HepG2 (cell line): ENCODE data around the gene NIP7. TPM values are rescaled to one million over a fixed set of nuclear protein-coding genes. Genes with fewer than 3 reads are reported as not detected.
A peak's percentile ranks its signal among the peaks of the same experiment; 100 is the strongest.

Source experiments
- CBX1 ChIP-seq: IDR thresholded peaks from one replicate; pipeline ENCODE4 v1.6.1; 2016; ENCODE audit warnings: antibody characterized with exemption, low read depth
- FOXK2 ChIP-seq: fragments of 450-650 bp; IDR thresholded peaks from 2 replicates; pipeline ENCODE4 v1.6.1; 2016
- HOXA3 ChIP-seq: sonication (generic); formaldehyde crosslinking; IDR thresholded peaks from 2 replicates; pipeline ENCODE4 v1.5.0; 2020; ENCODE audit warnings: missing genetic modification reagents
- JUN ChIP-seq: sonication (generic); formaldehyde crosslinking; IDR thresholded peaks from 2 replicates; pipeline ENCODE4 v1.4.0; 2020; ENCODE audit warnings: mild to moderate bottlenecking, missing genetic modification reagents
- MEIS2 ChIP-seq: sonication (generic); formaldehyde crosslinking; IDR thresholded peaks from 2 replicates; pipeline ENCODE4 v1.9.0; 2021; ENCODE audit warnings: mild to moderate bottlenecking, missing genetic modification reagents
- PAF1 ChIP-seq: IDR thresholded peaks from 2 replicates; pipeline ENCODE4 v1.6.1; 2016; ENCODE audit warnings: missing genetic modification reagents, missing compliant biosample characterization
- ZNF615 ChIP-seq: sonication (generic); formaldehyde crosslinking; IDR thresholded peaks from 2 replicates; pipeline ENCODE4 v1.5.0; 2020; ENCODE audit warnings: mild to moderate bottlenecking, missing genetic modification reagents, borderline replicate concordance
- ZNF790 ChIP-seq: sonication (generic); formaldehyde crosslinking; IDR thresholded peaks from 2 replicates; pipeline ENCODE4 v1.8.0; 2022; ENCODE audit warnings: missing genetic modification reagents, mild to moderate bottlenecking, borderline replicate concordance
- ZSCAN20 ChIP-seq: sonication (generic); formaldehyde crosslinking; IDR thresholded peaks from 2 replicates; pipeline ENCODE4 v1.4.0; 2020; ENCODE audit warnings: missing genetic modification reagents, mild to moderate bottlenecking, borderline replicate concordance
- polyA plus RNA-seq, 8 experiments: library from polyadenylated mRNA; depleted of rRNA in 3 of 8; stranded (reverse) in 7 of 8; unstranded in 1 of 8; fragments of >200 nt; fragmentation: Illumina TruSeq in 4 of 8; extraction: Trizol in 4 of 8; gene quantifications; 2 replicates each; pipeline versions ENCODE4 v1.2.1 to v1.2.3, GENCODE V29; 2011 to 2016; ENCODE audit warnings: low read depth in 4 of 8, missing spikeins in 1 of 8, mixed read lengths in 1 of 8; ENCODE audit not compliant: insufficient read depth in 1 of 8
- total RNA-seq, 5 experiments: library from RNA; depleted of rRNA; stranded (reverse); fragments of >200 nt; fragmentation: Illumina TruSeq; extraction: Trizol; gene quantifications; 2 replicates each; pipeline ENCODE4 v1.2.3, GENCODE V29; 2016; ENCODE audit warnings: low read depth in 1 of 5
- TF ChIP-seq, protein P1 (sequence below): sonication (generic); formaldehyde crosslinking; IDR thresholded peaks from 2 replicates; pipeline ENCODE4 v1.9.0; 2022; ENCODE audit warnings: low read depth, missing genetic modification reagents
- TF ChIP-seq, protein P2 (sequence below): IDR thresholded peaks from 2 replicates; pipeline ENCODE4 v1.6.1; 2012; ENCODE audit warnings: low read length, improper control_type of control experiment
- TF ChIP-seq, protein P3 (sequence below): sonication (generic); formaldehyde crosslinking; IDR thresholded peaks from 2 replicates; pipeline ENCODE4 v1.4.0; 2020; ENCODE audit warnings: mild to moderate bottlenecking, missing genetic modification reagents
- TF ChIP-seq, protein P4 (sequence below): IDR thresholded peaks from 2 replicates; pipeline ENCODE4 v1.6.1; 2016; ENCODE audit warnings: missing biosample characterization, missing genetic modification reagents, low read depth

The NIP7 gene
- total and polyA plus RNA-seq, 2 of the 13 experiments (the other 11 are each of a cell fraction or from before 2014, with no cell fraction given), result 15.3 to 114 TPM

- TF ChIP-seq, protein P1, sequence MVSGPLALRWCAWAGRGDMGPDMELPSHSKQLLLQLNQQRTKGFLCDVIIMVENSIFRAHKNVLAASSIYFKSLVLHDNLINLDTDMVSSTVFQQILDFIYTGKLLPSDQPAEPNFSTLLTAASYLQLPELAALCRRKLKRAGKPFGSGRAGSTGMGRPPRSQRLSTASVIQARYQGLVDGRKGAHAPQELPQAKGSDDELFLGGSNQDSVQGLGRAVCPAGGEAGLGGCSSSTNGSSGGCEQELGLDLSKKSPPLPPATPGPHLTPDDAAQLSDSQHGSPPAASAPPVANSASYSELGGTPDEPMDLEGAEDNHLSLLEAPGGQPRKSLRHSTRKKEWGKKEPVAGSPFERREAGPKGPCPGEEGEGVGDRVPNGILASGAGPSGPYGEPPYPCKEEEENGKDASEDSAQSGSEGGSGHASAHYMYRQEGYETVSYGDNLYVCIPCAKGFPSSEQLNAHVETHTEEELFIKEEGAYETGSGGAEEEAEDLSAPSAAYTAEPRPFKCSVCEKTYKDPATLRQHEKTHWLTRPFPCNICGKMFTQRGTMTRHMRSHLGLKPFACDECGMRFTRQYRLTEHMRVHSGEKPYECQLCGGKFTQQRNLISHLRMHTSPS (CRISPR knock-in tag), result peak; percentile 14; the same call in 1 of the 2 replicates
- TF ChIP-seq, protein P2, sequence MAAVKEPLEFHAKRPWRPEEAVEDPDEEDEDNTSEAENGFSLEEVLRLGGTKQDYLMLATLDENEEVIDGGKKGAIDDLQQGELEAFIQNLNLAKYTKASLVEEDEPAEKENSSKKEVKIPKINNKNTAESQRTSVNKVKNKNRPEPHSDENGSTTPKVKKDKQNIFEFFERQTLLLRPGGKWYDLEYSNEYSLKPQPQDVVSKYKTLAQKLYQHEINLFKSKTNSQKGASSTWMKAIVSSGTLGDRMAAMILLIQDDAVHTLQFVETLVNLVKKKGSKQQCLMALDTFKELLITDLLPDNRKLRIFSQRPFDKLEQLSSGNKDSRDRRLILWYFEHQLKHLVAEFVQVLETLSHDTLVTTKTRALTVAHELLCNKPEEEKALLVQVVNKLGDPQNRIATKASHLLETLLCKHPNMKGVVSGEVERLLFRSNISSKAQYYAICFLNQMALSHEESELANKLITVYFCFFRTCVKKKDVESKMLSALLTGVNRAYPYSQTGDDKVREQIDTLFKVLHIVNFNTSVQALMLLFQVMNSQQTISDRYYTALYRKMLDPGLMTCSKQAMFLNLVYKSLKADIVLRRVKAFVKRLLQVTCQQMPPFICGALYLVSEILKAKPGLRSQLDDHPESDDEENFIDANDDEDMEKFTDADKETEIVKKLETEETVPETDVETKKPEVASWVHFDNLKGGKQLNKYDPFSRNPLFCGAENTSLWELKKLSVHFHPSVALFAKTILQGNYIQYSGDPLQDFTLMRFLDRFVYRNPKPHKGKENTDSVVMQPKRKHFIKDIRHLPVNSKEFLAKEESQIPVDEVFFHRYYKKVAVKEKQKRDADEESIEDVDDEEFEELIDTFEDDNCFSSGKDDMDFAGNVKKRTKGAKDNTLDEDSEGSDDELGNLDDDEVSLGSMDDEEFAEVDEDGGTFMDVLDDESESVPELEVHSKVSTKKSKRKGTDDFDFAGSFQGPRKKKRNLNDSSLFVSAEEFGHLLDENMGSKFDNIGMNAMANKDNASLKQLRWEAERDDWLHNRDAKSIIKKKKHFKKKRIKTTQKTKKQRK, result no peak
- TF ChIP-seq ZSCAN20, result peak; percentile 38; the same call in 1 of the 2 replicates
- TF ChIP-seq ZNF790, result peak; percentile 94; the same call in 1 of the 2 replicates
- TF ChIP-seq CBX1, result peak; percentile 72
- no peak; the same call in 1 of the 2 replicates for TF ChIP-seq JUN
- no peak for TF ChIP-seq FOXK2
- TF ChIP-seq ZNF615 (CRISPR knock-in tag), result no peak
- TF ChIP-seq, protein P3, sequence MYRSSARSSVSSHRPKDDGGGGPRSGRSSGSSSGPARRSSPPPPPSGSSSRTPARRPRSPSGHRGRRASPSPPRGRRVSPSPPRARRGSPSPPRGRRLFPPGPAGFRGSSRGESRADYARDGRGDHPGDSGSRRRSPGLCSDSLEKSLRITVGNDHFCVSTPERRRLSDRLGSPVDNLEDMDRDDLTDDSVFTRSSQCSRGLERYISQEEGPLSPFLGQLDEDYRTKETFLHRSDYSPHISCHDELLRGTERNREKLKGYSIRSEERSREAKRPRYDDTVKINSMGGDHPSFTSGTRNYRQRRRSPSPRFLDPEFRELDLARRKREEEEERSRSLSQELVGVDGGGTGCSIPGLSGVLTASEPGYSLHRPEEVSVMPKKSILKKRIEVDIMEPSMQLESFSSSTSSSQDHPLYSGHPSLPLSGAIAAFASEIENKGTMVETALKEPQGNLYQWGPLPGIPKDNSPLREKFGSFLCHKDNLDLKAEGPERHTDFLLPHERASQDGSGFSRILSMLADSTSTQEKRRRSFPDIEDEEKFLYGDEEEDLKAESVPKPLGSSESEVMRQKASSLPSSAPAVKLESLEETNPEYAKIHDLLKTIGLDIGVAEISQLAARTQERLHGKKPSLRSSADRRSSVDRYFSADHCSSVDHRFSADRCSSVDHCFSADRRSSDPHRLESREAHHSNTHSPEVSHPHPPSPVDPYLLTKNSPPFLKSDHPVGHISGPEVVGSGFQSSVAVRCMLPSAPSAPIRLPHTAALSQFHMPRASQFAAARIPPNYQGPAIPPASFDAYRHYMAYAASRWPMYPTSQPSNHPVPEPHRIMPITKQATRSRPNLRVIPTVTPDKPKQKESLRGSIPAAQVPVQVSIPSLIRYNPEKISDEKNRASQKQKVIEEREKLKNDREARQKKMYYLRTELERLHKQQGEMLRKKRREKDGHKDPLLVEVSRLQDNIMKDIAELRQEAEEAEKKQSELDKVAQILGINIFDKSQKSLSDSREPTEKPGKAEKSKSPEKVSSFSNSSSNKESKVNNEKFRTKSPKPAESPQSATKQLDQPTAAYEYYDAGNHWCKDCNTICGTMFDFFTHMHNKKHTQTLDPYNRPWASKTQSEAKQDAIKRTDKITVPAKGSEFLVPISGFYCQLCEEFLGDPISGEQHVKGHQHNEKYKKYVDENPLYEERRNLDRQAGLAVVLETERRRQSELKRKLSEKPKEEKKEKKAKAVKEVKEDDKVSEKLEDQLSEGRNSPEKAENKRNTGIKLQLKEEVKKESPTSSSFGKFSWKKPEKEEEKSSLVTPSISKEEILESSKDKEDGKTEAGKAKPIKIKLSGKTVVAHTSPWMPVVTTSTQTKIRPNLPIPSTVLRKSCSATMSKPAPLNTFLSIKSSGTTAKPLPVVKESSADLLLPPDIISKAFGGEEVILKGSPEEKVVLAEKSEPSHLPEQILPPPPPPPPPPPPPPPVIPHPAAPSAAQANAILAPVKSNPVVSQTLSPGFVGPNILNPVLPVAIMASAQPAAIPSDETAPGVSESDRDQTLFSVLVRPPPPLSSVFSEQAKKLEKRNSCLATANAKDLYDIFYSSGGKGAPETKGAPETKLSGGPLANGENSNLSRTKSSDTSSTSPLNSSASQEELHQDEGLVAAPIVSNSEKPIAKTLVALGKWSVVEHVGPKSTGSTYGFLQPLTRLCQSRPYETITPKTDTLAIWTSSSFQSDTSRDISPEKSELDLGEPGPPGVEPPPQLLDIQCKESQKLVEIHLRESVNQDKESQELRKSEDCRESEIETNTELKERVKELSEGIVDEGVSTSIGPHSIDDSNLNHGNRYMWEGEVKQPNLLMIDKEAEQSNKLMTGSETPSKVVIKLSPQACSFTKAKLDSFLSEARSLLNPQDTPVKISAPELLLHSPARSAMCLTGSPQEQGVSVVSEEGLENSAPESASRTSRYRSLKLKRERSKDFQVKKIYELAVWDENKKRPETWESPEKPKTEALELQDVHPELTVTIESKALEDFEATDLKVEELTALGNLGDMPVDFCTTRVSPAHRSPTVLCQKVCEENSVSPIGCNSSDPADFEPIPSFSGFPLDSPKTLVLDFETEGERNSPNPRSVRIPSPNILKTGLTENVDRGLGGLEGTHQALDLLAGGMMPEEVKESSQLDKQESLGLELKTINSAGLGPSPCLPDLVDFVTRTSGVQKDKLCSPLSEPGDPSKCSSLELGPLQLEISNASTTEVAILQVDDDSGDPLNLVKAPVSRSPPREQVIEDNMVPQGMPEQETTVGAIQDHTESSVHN (CRISPR knock-in tag), result no peak
- no peak; the same call in 1 of the 2 replicates for TF ChIP-seq MEIS2 (CRISPR knock-in tag)
- TF ChIP-seq PAF1 (CRISPR knock-in tag), result no peak
- TF ChIP-seq, protein P4, sequence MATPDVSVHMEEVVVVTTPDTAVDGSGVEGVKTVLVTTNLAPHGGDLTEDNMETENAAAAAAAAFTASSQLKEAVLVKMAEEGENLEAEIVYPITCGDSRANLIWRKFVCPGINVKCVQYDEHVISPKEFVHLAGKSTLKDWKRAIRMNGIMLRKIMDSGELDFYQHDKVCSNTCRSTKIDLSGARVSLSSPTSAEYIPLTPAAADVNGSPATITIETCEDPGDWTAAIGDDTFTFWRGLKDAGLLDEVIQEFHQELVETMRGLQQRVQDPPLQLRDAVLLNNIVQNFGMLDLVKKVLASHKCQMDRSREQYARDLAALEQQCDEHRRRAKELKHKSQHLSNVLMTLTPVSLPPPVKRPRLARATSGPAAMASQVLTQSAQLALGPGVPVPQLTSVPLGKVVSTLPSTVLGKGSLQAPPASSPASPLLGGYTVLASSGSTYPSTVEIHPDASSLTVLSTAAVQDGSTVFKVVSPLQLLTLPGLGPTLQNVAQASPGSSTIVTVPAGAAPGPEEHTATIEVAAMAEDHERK (CRISPR knock-in tag), result 0 out of 2 replicates have a peak, but pooled peaks have one; percentile 32
- peak; percentile 89; the same call in 1 of the 2 replicates for TF ChIP-seq HOXA3 (CRISPR knock-in tag)
These were observed 9.1 kb upstream of the NIP7 start, which contains the start of gene PDF (continued) for GRCh38 chr16:69330286-69331109.
